ENCODE results near the gene PJA2.
"Not testable (repeated sequence)": the region's sequence is repeated elsewhere in the genome, so short reads cannot be mapped to it uniquely, and the experiment has no call there.

PJA2 gene

GRCh38 chr5:109291090-109291489 is 118.7 kb downstream of the PJA2 start:
- no peaks in the 10 kb centered on the region for H3K4me1 ChIP-seq (ENCODE audit: insufficient read depth, low read length)
- no peak overlapping the region for H3K27ac ChIP-seq (ENCODE audit: low read length)
- no peak for DNase-seq
- H4K20me1 ChIP-seq (ENCODE audit: insufficient read depth, low read length): no peaks in the 10 kb centered on the region
- H2AFZ ChIP-seq (ENCODE audit: low read depth, low read length): no peak overlapping the region
- no peak for ATAC-seq (ENCODE audit: insufficient read depth, low read depth)
- H3K27me3 ChIP-seq (ENCODE audit: insufficient read depth, low read length, poor library complexity): no peaks in the 10 kb centered on the region
- peaks cover 8% of the 10 kb centered on the region for H3K9me3 ChIP-seq (ENCODE audit: insufficient read depth, low read length, severe bottlenecking)
- H3K79me2 ChIP-seq (ENCODE audit: insufficient read depth, low read length): no peaks in the 10 kb centered on the region
- no peaks in the 10 kb centered on the region for H3K36me3 ChIP-seq (ENCODE audit: insufficient read depth, low read length)
- no peak overlapping the region for H3K4me2 ChIP-seq (ENCODE audit: insufficient read depth, low read length)
- TF ChIP-seq, protein P1, sequence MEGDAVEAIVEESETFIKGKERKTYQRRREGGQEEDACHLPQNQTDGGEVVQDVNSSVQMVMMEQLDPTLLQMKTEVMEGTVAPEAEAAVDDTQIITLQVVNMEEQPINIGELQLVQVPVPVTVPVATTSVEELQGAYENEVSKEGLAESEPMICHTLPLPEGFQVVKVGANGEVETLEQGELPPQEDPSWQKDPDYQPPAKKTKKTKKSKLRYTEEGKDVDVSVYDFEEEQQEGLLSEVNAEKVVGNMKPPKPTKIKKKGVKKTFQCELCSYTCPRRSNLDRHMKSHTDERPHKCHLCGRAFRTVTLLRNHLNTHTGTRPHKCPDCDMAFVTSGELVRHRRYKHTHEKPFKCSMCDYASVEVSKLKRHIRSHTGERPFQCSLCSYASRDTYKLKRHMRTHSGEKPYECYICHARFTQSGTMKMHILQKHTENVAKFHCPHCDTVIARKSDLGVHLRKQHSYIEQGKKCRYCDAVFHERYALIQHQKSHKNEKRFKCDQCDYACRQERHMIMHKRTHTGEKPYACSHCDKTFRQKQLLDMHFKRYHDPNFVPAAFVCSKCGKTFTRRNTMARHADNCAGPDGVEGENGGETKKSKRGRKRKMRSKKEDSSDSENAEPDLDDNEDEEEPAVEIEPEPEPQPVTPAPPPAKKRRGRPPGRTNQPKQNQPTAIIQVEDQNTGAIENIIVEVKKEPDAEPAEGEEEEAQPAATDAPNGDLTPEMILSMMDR (IDR thresholded peaks at IDR 0.05; ENCODE audit: borderline replicate concordance, extremely low read depth, low read length, poor library complexity, severe bottlenecking): no peak
- TF ChIP-seq EZH2 (IDR thresholded peaks at IDR 0.05; ENCODE audit: borderline replicate concordance, low read depth, low read length, severe bottlenecking): no peak
- no peak overlapping the region for H3K9ac ChIP-seq (ENCODE audit: low read depth, low read length)
- H3K4me3 ChIP-seq (ENCODE audit: low read depth in 1 of 2, low read length in 2 of 2): no peak overlapping the region

GRCh38 chr5:109290231-109290630 is 119.5 kb downstream of the PJA2 start:
- Histone ChIP-seq H2AFZ (ENCODE audit: low read depth, low read length) (no peak overlapping the region), H3K4me1 (ENCODE audit: insufficient read depth, low read length) (no peaks in the 10 kb centered on the region), H3K27ac (ENCODE audit: low read length) (no peak overlapping the region), H4K20me1 (ENCODE audit: insufficient read depth, low read length) (no peaks in the 10 kb centered on the region), H3K9me3 (ENCODE audit: insufficient read depth, low read length, severe bottlenecking) (peaks cover 10% of the 10 kb centered on the region), H3K36me3 (ENCODE audit: insufficient read depth, low read length) (no peaks in the 10 kb centered on the region), H3K27me3 (ENCODE audit: insufficient read depth, low read length, poor library complexity) (no peaks in the 10 kb centered on the region), H3K4me3 (ENCODE audit: low read depth in 1 of 2, low read length in 2 of 2) (no peak overlapping the region), H3K9ac (ENCODE audit: low read depth, low read length) (no peak overlapping the region), H3K79me2 (ENCODE audit: insufficient read depth, low read length) (no peaks in the 10 kb centered on the region), H3K4me2 (ENCODE audit: insufficient read depth, low read length) (no peak overlapping the region)
- no peak for ATAC-seq (ENCODE audit: insufficient read depth, low read depth)
- no peak for TF ChIP-seq EZH2 (IDR thresholded peaks at IDR 0.05; ENCODE audit: borderline replicate concordance, low read depth, low read length, severe bottlenecking)
- no peak for DNase-seq

DNA sequence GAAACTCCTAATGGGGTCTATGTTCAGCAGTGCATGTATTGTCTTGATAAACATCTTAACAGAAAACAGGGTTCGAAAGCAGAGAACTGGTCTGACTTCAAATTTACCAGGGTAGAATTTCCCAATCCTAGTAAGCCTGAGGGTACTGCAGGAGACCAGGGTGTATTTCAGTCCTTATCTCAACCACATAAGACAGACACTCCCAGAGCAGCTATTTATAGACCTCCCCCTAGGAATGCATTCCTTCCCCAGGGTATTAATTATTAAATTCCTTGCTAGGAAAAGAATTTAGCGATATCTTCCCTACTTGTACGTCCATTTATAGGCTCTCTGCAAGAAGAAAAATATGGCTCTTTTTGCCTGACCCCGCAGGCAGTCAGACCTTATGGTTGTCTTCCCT is 123.1 kb downstream of the PJA2 start:
- not testable (repeated sequence) for H3K4me3 ChIP-seq (ENCODE audit: low read depth in 1 of 2, low read length in 2 of 2); DNase-seq

More for the DNA sequence above, 123.1 kb downstream of the PJA2 start:
- H2AFZ ChIP-seq (ENCODE audit: low read depth, low read length); ATAC-seq (ENCODE audit: insufficient read depth, low read depth); H3K4me2 ChIP-seq (ENCODE audit: insufficient read depth, low read length); H3K27me3 ChIP-seq (ENCODE audit: insufficient read depth, low read length, poor library complexity); H3K4me1 ChIP-seq (ENCODE audit: insufficient read depth, low read length); H3K9ac ChIP-seq (ENCODE audit: low read depth, low read length); H3K36me3 ChIP-seq (ENCODE audit: insufficient read depth, low read length); H3K79me2 ChIP-seq (ENCODE audit: insufficient read depth, low read length); H4K20me1 ChIP-seq (ENCODE audit: insufficient read depth, low read length); H3K27ac ChIP-seq (ENCODE audit: low read length): not testable (repeated sequence)
- peaks cover 10% of the 10 kb centered on the region for H3K9me3 ChIP-seq (ENCODE audit: insufficient read depth, low read length, severe bottlenecking)
